Mucosa of descending colon (tissue), 3 donors: Measurements from ENCODE around the gene HDAC8. TPM values are rescaled to one million over a fixed set of nuclear protein-coding genes. Genes with fewer than 3 reads are reported as not detected.
"Not testable (repeated sequence)": the region's sequence is repeated elsewhere in the genome, so short reads cannot be mapped to it uniquely, and the experiment has no call there.

Experiments used
- ATAC-seq: fragments of 200-7000 bp; cut with Tn5 transposase; one replicate; pipeline ENCODE4 v1.9.1; 2020; ENCODE audit warnings: mild to moderate bottlenecking, moderate library complexity
- DNase-seq, 3 donors: peaks; one replicate each; pipeline ENCODE4 v3.0.0-alpha.2; 2020
- H3K36me3 ChIP-seq: fragments of 200-600 bp; one replicate; pipeline ENCODE4 v1.8.0; 2021; ENCODE audit warnings: low read depth, mild to moderate bottlenecking
- H3K4me1 ChIP-seq: fragments of 200-600 bp; one replicate; pipeline ENCODE4 v1.8.0; 2021; ENCODE audit warnings: low read depth, mild to moderate bottlenecking
- H3K4me3 ChIP-seq: fragments of 200-600 bp; one replicate; pipeline ENCODE4 v1.8.0; 2021; ENCODE audit warnings: mild to moderate bottlenecking
- H3K9me3 ChIP-seq: fragments of 200-600 bp; one replicate; pipeline ENCODE4 v1.8.0; 2021; ENCODE audit warnings: mild to moderate bottlenecking
- intact Hi-C, 2 donors: fragments of 100-400 bp; cut with DNase I in 1 of 2; cut with micrococcal nuclease in 1 of 2; formaldehyde crosslinking; loops; one replicate each; pipeline versions ENCODE4 v1.11.0 to v1.11.1; 2022; cut with DNase I, micrococcal nuclease
- total RNA-seq, 3 donors: library from RNA; stranded (reverse); fragmentation: NEBNext Ultra II Directional in 2 of 3; extraction: Animal tissue kit (Norgen Biotek cat#: 25700) in 2 of 3; gene quantifications; one replicate each; pipeline versions ENCODE4 v1.2.1 to v1.2.4, GENCODE V29; 2021 to 2023
- TF ChIP-seq, protein P1 (sequence below): fragments of 200-600 bp; IDR thresholded peaks from one replicate; pipeline ENCODE4 v1.8.0; 2022; ENCODE audit warnings: antibody characterized with exemption, mild to moderate bottlenecking
- donor health status: DM: no; HTN: no; CAD: no; lungs with moderate emphysema.
- donor health status: DM: no; HTN: no; CAD: no.
- donor health status: DM: no; HTN: yes; CAD: no.

The HDAC8 gene
- total RNA-seq, 3 donors from 2014 or later: 24.4 to 29.4 (median 28.5) TPM

DNA sequence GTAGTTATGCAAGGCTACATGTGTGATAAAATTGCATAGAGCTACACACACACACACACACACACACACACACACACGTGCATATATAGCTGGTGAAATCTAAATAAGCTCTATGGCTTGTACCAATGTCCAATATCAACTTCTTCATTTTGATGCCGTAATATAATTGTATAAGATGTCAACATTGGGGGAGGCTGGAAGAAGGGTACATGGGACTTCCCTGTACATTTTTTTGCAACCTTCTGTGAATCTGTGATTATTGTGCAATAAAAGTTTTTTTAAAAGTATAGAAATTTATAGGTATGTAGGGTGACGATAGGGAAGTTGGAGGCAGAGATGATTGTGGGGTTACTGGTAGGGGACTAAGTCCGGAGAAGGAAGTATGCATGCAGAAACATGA is 105.5 kb downstream of the HDAC8 start:
- Histone ChIP-seq H3K9me3 (no peaks in the 10 kb centered on the region), H3K36me3 (no peaks in the 10 kb centered on the region), H3K4me3 (no peak overlapping the region), H3K4me1 (no peaks in the 10 kb centered on the region)
- intact Hi-C loops: no loop called here
- TF ChIP-seq, protein P1, sequence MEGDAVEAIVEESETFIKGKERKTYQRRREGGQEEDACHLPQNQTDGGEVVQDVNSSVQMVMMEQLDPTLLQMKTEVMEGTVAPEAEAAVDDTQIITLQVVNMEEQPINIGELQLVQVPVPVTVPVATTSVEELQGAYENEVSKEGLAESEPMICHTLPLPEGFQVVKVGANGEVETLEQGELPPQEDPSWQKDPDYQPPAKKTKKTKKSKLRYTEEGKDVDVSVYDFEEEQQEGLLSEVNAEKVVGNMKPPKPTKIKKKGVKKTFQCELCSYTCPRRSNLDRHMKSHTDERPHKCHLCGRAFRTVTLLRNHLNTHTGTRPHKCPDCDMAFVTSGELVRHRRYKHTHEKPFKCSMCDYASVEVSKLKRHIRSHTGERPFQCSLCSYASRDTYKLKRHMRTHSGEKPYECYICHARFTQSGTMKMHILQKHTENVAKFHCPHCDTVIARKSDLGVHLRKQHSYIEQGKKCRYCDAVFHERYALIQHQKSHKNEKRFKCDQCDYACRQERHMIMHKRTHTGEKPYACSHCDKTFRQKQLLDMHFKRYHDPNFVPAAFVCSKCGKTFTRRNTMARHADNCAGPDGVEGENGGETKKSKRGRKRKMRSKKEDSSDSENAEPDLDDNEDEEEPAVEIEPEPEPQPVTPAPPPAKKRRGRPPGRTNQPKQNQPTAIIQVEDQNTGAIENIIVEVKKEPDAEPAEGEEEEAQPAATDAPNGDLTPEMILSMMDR: no peak
- DNase-seq: no peak
- no peak for ATAC-seq

DNA sequence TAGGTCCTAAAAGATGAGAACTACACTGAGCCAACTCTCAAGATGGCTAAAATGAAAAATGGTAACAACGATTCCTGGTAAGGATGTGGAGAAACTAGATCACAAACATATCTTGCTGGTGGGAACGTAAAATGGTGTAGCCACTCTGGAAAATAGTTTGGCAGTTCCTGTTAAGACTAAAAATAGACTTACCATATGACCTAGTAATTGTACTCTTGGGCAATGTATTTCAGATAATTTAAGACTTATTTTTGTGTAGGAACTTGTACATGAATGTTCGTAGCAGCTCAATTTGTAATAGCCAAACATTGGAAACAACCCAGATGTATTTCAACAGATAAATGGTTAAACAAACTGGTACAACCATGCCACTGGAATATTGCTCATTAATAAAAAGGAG is 106.2 kb downstream of the HDAC8 start:
- Histone ChIP-seq H3K9me3 (no peaks in the 10 kb centered on the region), H3K36me3 (no peaks in the 10 kb centered on the region), H3K4me3 (no peak overlapping the region), H3K4me1 (no peaks in the 10 kb centered on the region)
- TF ChIP-seq, protein P1: no peak
- intact Hi-C loops: no loop called here
- DNase-seq (no peak), ATAC-seq (no peak)

DNA sequence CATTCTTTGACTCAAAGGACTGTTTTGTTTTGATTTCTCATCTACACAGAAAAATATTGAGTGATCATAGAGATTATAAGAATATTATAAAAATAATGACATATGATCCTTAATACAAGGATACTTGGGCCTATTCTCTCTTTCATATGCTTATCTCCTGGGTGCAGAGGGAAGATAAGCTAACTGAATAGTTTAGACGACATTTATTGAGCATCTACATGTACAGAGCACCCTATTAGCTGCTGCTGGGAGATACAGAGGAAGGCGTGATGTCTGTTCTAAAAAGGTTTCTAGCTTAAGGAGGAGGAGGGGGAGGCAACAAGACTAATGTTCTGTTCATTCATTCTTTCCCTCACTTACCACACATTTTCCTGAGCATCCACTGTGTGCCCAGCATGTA is 106.8 kb downstream of the HDAC8 start:
- Histone ChIP-seq H3K4me1 (no peaks in the 10 kb centered on the region), H3K4me3 (no peak overlapping the region), H3K36me3 (no peaks in the 10 kb centered on the region), H3K9me3 (no peaks in the 10 kb centered on the region)
- no peak for DNase-seq
- TF ChIP-seq, protein P1: no peak
- intact Hi-C loops: no loop called here
- ATAC-seq: no peak

DNA sequence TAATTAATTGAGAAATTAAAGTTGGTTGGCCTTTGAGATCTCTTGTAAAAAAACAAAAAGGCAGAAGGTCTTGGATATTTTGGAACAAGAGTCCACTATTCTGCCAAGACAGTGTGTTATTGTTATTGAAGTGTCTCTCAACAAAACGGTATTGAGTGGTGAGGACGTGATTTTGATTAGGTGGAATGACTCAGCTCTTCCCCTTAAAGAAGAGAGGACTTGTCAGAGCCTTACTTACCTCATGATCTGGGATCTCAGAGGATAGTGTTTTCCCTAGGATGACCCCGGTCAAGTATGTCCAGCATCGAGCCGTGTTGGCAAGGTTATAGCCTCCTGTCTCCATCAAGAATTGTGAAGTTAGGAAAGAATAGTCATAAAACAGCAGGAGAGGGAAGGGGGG is 110.9 kb downstream of the HDAC8 start:
- intact Hi-C loops: no loop called here

DNA sequence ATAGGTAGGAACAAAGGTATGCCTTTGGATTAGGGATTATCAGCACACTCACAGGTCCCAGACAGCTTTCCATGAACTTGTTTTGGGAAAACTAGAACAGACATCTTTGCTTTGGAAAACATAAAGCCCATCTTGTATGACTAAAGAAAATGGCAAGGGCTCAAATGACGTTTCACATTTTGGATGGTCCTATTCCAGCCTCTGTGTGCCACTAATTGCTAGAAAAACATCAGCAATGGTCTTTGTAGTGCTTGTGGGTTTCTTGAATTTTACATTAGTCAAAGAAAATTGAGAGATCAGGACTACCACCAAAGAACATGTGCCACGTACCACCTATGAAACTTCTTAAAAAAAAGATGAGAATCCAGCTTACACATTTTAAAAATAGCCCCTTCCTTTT is 111.4 kb downstream of the HDAC8 start:
- intact Hi-C loops: no loop called here
- Histone ChIP-seq H3K4me3 (no peak overlapping the region), H3K36me3 (no peaks in the 10 kb centered on the region), H3K9me3 (no peaks in the 10 kb centered on the region), H3K4me1 (no peaks in the 10 kb centered on the region)
- no peak for ATAC-seq
- TF ChIP-seq, protein P1: no peak
- no peak for DNase-seq

More for the DNA sequence above, 110.9 kb downstream of the HDAC8 start:
- ATAC-seq: no peak
- H3K4me1 ChIP-seq: no peaks in the 10 kb centered on the region
- TF ChIP-seq, protein P1: no peak
- H3K36me3 ChIP-seq: no peaks in the 10 kb centered on the region
- H3K4me3 ChIP-seq: no peak overlapping the region
- DNase-seq: no peak
- no peaks in the 10 kb centered on the region for H3K9me3 ChIP-seq

DNA sequence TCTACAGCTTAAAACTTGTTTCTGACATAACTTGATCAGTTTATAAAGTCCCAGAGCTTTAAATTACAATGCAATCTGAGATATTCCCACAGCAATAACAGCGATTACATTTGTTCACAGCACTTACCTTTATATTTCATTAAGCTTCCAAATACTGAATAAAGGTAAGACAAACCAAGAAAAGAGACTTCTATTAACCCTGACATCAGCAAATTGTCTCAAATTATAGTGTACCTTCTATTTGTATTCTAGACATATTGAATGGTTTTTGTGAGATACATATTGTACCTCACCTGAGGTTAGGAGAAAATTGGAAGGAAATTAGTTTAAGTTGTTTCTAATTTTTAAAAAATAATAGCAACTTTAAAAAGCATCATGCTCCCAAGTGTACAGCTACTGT is 111.9 kb downstream of the HDAC8 start:
- H3K36me3 ChIP-seq: no peaks in the 10 kb centered on the region
- intact Hi-C loops: no loop called here
- ATAC-seq (no peak), DNase-seq (no peak)
- no peaks in the 10 kb centered on the region for H3K9me3 ChIP-seq
- no peaks in the 10 kb centered on the region for H3K4me1 ChIP-seq
- TF ChIP-seq, protein P1: no peak
- no peak overlapping the region for H3K4me3 ChIP-seq

DNA sequence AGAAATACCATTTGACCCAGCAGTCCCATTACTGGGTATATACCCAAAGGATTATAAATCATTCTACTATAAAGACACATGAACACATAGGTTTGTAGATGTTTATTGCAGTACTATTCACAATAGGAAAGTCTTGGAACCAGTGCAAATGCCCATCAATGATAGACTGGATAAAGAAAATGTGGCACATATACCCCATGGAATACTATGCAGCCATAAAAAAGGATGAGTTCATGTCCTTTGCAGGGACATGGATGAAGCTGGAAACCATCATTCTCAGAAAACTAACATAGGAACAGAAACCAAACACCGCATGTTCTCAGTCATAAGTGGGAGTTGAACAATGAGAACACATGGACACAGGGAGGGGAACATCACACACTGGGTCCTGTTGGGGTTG is 123.6 kb downstream of the HDAC8 start:
- intact Hi-C loops, H3K36me3 ChIP-seq, DNase-seq, H3K9me3 ChIP-seq, H3K4me1 ChIP-seq, H3K4me3 ChIP-seq, ATAC-seq: not testable (repeated sequence)

DNA sequence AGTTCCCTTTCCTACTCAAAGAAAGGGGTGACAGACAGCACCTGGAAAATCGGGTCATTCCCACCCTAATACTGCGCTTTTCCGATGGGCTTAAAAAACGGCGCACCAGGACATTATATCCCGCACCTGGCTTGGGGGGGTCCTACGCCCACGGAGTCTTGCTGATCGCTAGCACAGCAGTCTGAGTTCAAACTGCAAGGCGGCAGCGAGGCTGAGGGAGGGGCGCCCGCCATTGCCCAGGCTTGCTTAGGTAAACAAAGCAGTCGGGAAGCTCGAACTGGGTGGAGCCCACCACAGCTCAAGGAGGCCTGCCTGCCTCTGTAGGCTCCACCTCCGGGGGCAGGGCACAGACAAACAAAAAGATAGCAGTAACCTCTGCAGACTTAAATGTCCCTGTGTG is 131.9 kb downstream of the HDAC8 start:
- intact Hi-C loops: not testable (repeated sequence)

More for the DNA sequence above, 131.9 kb downstream of the HDAC8 start:
- not testable (repeated sequence) for H3K4me3 ChIP-seq, ATAC-seq, H3K9me3 ChIP-seq, H3K4me1 ChIP-seq, H3K36me3 ChIP-seq
- DNase-seq: peak in 1 of 3 donors; percentile 25
